ENCODE results near the gene CCNB3.
"Not testable (repeated sequence)": the region's sequence is repeated elsewhere in the genome, so short reads cannot be mapped to it uniquely, and the experiment has no call there.

Gene CCNB3

GRCh38 chrX:50206753-50207152, 2.2 kb downstream of the CCNB3 start:
- DNase-seq (ENCODE audit: low spot score), result no peak
- no peak for TF ChIP-seq CTCF (IDR thresholded peaks at IDR 0.05; ENCODE audit: extremely low read depth, missing control alignments)

GRCh38 chrX:50211510-50211909, 6.9 kb downstream of the CCNB3 start:
- no peak for TF ChIP-seq CTCF (IDR thresholded peaks at IDR 0.05; ENCODE audit: extremely low read depth, missing control alignments)
- no peak for DNase-seq (ENCODE audit: low spot score)

GRCh38 chrX:50281253-50281652, 76.7 kb downstream of the CCNB3 start:
- no peak for DNase-seq (ENCODE audit: low spot score)
- TF ChIP-seq CTCF (IDR thresholded peaks at IDR 0.05; ENCODE audit: extremely low read depth, missing control alignments), result no peak

- no peak for TF ChIP-seq CTCF (IDR thresholded peaks at IDR 0.05; ENCODE audit: extremely low read depth, missing control alignments)
- no peak for DNase-seq (ENCODE audit: low spot score)
Measured at GRCh38 chrX:50327235-50327634, 122.7 kb downstream of the CCNB3 start.

GRCh38 chrX:50332668-50333067, 128.1 kb downstream of the CCNB3 start:
- not testable (repeated sequence) for DNase-seq (ENCODE audit: low spot score)

- no peak for DNase-seq (ENCODE audit: low spot score)
Measured at GRCh38 chrX:50333308-50333707, 128.7 kb downstream of the CCNB3 start.

GRCh38 chrX:50343917-50344316, 139.4 kb downstream of the CCNB3 start:
- no peak for TF ChIP-seq CTCF (IDR thresholded peaks at IDR 0.05; ENCODE audit: extremely low read depth, missing control alignments)
- no peak for DNase-seq (ENCODE audit: low spot score)

More at GRCh38 chrX:50333308-50333707, 128.7 kb downstream of the CCNB3 start:
- no peak for TF ChIP-seq CTCF (IDR thresholded peaks at IDR 0.05; ENCODE audit: extremely low read depth, missing control alignments)

- TF ChIP-seq CTCF (IDR thresholded peaks at IDR 0.05; ENCODE audit: extremely low read depth, missing control alignments), result no peak
- DNase-seq (ENCODE audit: low spot score), result no peak
Measured at GRCh38 chrX:50372966-50373365, 168.4 kb downstream of the CCNB3 start.

Measured in GM20000 (cell line).